Upper lobe of left lung (tissue), 4 donors: ENCODE results near the gene SCCPDH.

Experiments
- CTCF ChIP-seq, 6 experiments: fragments of 450-650 bp in 4 of 6; fragments of 200-600 bp in 2 of 6; sonication (generic) in 2 of 6; IDR thresholded peaks; one replicate each; pipeline ENCODE4 v1.5.1; 2016 to 2019; ENCODE audit warnings: antibody characterized with exemption in 6 of 6
- EP300 ChIP-seq, 4 donors: sonication (generic); formaldehyde crosslinking; IDR thresholded peaks; one replicate each; pipeline ENCODE4 v1.5.1; 2017; ENCODE audit warnings: antibody characterized with exemption in 4 of 4, control low read depth in 2 of 4
- POLR2A ChIP-seq, 4 donors: fragments of 450-650 bp; IDR thresholded peaks; one replicate each; pipeline ENCODE4 v1.5.1; 2016 to 2017; ENCODE audit warnings: antibody characterized with exemption in 4 of 4, mild to moderate bottlenecking in 2 of 4
- POLR2AphosphoS5 ChIP-seq, 2 donors: sonication (generic); formaldehyde crosslinking; IDR thresholded peaks; one replicate each; pipeline ENCODE4 v1.5.1; 2017; ENCODE audit warnings: antibody characterized with exemption in 2 of 2

- no peak for TF ChIP-seq POLR2A (IDR thresholded peaks at IDR 0.05)
- TF ChIP-seq CTCF (IDR thresholded peaks at IDR 0.05): no peak
- TF ChIP-seq POLR2AphosphoS5 (IDR thresholded peaks at IDR 0.05): no peak
- TF ChIP-seq EP300 (IDR thresholded peaks at IDR 0.05): no peak
Observed at GRCh38 chr1:246785494-246786111, 61.4 kb downstream of the SCCPDH start.
